ENCODE data around the gene PRDM10. TPM values are rescaled to one million over a fixed set of nuclear protein-coding genes. Genes with fewer than 3 reads are reported as not detected.

PRDM10 gene
- polyA plus RNA-seq, 1 donor from 2014 or later, result 13.7 TPM

DNA sequence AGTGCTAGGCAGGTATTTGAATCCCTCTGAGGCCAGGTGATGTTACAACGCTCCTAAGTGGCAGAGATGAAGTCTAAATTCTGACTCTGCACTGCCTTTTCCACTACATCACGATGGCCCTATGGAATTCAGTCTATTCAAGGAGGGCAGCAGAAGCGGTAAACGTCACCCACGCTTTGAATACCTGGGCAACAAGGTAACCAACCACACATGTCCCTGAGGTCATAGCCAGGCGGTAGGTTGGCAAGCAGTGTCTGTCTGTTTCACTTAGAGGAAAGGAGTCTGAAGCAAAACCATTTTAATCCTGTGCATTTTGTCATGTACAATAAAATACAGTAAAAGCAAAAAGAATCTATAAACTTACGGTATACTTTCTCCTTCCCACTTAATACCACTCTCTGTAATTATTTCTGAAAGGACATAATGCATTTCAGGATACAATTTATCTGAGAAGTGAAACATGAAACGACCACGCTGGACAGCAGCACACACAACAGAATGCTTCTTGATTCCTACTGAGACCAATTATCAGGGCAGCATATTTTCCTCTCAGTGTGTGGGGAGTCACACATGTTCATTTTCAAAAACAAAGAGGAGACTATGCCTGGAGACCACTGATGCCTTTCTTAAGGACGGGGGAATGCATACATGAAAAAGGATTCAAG lies 51.3 kb downstream of the PRDM10 start:
- H3K4me3 ChIP-seq (ENCODE audit: low read length), result no peak overlapping the region
- H2AFZ ChIP-seq (ENCODE audit: low read depth, low read length), result no peak overlapping the region
- peak overlapping the region; percentile 43 for H3K27ac ChIP-seq (ENCODE audit: low read length)
- H3K9ac ChIP-seq (ENCODE audit: low read length), result no peak overlapping the region
- no peaks in the 10 kb centered on the region for H3F3A ChIP-seq (ENCODE audit: insufficient read depth, low read length, poor library complexity, severe bottlenecking)
- H3K36me3 ChIP-seq (ENCODE audit: insufficient read depth, low read length), result no peaks in the 10 kb centered on the region
- no peaks in the 10 kb centered on the region for H3K27me3 ChIP-seq (ENCODE audit: insufficient read depth, low read depth, low read length)
- TF ChIP-seq, protein P1, sequence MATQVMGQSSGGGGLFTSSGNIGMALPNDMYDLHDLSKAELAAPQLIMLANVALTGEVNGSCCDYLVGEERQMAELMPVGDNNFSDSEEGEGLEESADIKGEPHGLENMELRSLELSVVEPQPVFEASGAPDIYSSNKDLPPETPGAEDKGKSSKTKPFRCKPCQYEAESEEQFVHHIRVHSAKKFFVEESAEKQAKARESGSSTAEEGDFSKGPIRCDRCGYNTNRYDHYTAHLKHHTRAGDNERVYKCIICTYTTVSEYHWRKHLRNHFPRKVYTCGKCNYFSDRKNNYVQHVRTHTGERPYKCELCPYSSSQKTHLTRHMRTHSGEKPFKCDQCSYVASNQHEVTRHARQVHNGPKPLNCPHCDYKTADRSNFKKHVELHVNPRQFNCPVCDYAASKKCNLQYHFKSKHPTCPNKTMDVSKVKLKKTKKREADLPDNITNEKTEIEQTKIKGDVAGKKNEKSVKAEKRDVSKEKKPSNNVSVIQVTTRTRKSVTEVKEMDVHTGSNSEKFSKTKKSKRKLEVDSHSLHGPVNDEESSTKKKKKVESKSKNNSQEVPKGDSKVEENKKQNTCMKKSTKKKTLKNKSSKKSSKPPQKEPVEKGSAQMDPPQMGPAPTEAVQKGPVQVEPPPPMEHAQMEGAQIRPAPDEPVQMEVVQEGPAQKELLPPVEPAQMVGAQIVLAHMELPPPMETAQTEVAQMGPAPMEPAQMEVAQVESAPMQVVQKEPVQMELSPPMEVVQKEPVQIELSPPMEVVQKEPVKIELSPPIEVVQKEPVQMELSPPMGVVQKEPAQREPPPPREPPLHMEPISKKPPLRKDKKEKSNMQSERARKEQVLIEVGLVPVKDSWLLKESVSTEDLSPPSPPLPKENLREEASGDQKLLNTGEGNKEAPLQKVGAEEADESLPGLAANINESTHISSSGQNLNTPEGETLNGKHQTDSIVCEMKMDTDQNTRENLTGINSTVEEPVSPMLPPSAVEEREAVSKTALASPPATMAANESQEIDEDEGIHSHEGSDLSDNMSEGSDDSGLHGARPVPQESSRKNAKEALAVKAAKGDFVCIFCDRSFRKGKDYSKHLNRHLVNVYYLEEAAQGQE (IDR thresholded peaks at IDR 0.05; ENCODE audit: borderline replicate concordance), result no peak
- TF ChIP-seq POLR2AphosphoS5 (IDR thresholded peaks at IDR 0.05), result peak; percentile 36
- no peak overlapping the region for H3K4me2 ChIP-seq (ENCODE audit: low read length)
- H3K79me2 ChIP-seq (replicated peaks; ENCODE audit: insufficient read depth, low read length), result no peaks in the 10 kb centered on the region
- no peaks in the 10 kb centered on the region for H4K20me1 ChIP-seq (ENCODE audit: insufficient read depth)
- H3K9me2 ChIP-seq (ENCODE audit: insufficient read depth, low read length), result no peaks in the 10 kb centered on the region
- no peaks in the 10 kb centered on the region for H3K9me3 ChIP-seq (ENCODE audit: low read length)

DNA sequence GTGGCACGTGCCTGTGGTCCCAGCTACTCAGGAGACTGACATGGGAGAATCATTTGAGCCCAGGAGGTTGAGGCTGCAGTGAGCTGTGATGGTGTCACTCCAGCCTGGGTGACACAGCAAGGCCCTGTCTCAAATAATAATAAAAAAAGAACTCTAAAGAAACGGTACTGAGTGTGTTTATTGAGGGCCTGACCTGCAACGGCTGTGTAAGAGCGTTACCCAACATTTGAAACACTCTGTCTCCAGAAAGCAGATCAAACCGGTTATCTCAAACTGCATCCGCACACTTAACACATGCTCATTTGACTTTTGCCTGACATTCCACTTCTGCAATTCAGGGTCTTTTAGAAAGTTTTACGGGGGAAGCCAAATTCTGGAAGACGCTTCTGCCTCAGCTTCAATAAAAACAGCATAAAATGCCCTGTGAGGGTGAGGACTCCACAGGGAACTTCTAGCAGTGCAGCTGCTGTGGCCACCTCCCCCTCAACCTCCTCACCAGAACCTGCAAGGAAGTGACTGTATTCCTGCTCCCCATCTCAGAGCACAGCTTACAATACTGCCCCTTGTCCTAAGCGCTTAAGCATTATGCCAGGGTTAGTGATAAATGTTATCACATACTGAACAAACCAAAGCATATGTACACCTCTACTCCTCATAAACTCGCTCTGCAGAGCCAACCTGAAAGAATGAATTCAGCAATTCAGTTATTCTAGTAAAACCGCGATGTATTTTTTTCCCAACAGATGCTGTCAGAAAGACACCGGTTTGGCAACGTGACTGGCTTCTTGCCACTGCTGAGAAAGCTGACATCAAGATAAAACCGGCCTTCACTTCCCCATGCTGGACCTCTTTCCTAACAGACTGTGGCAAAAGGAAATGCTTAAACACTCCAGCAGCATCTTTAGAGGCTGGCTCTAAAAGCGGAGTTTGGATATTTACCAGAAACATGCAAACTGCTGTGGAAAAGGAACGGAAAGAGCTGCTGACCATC lies 52.2 kb downstream of the PRDM10 start:
- Histone ChIP-seq H3K9me3 (ENCODE audit: low read length) (no peaks in the 10 kb centered on the region), H2AFZ (ENCODE audit: low read depth, low read length) (no peak overlapping the region), H3K4me3 (ENCODE audit: low read length) (no peak overlapping the region), H3K4me2 (ENCODE audit: low read length) (no peak overlapping the region), H3K9me2 (ENCODE audit: insufficient read depth, low read length) (no peaks in the 10 kb centered on the region), H3K79me2 (replicated peaks; ENCODE audit: insufficient read depth, low read length) (no peaks in the 10 kb centered on the region), H3K27ac (ENCODE audit: low read length) (peak overlapping the region; percentile 43), H3K36me3 (ENCODE audit: insufficient read depth, low read length) (no peaks in the 10 kb centered on the region), H3K27me3 (ENCODE audit: insufficient read depth, low read depth, low read length) (no peaks in the 10 kb centered on the region), H3F3A (ENCODE audit: insufficient read depth, low read length, poor library complexity, severe bottlenecking) (no peaks in the 10 kb centered on the region), H3K9ac (ENCODE audit: low read length) (no peak overlapping the region), H4K20me1 (ENCODE audit: insufficient read depth) (no peaks in the 10 kb centered on the region)
- TF ChIP-seq MXI1 (conservative IDR thresholded peaks at IDR 0.05; ENCODE audit: poor library complexity, severe bottlenecking), result no peak
- TF ChIP-seq, protein P1 (IDR thresholded peaks at IDR 0.05; ENCODE audit: borderline replicate concordance), result no peak
- TF ChIP-seq SMC3 (conservative IDR thresholded peaks at IDR 0.05; ENCODE audit: poor library complexity), result no peak
- no peak for TF ChIP-seq POLR2AphosphoS5 (IDR thresholded peaks at IDR 0.05)
- TF ChIP-seq TAF1 (IDR thresholded peaks at IDR 0.05; ENCODE audit: low read depth), result no peak
- no peak for TF ChIP-seq EZH2 (IDR thresholded peaks at IDR 0.05; ENCODE audit: borderline replicate concordance, insufficient read depth, low read length, poor library complexity, severe bottlenecking)
- TF ChIP-seq EP300 (conservative IDR thresholded peaks at IDR 0.05; ENCODE audit: poor library complexity, severe bottlenecking), result no peak
- no peak for TF ChIP-seq RAD21 (conservative IDR thresholded peaks at IDR 0.05)
